Germinal center (tissue), 1 donor: ENCODE data around the gene OPCML.

Source experiments
- DNase-seq: peaks from one replicate; pipeline ENCODE4 v3.0.0; 2012; ENCODE audit warnings: mixed read lengths, low spot score

Gene OPCML

DNA sequence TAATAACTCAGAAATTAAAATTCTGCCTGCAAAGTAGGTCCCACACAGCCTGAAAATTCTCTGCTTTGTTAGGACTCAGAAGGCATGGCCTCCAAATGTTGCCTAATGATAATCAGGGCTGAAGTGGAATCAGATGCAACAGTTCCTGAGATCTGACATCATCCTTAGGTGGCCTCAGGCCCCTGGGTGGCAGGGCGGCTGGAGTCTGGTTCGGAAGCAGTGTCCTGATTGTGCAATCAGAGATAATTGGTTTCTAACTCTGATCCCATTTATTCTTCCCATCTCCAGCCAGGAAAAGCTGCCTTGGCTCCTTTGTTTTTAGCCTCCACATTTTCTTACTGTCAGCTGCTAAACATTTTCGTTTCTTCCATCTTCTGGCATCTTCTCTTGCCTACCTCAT is 399.3 kb downstream of the OPCML start:
- DNase-seq, result no peak

GRCh38 chr11:133127741-133128140 is 404.6 kb downstream of the OPCML start:
- DNase-seq, result no peak

DNA sequence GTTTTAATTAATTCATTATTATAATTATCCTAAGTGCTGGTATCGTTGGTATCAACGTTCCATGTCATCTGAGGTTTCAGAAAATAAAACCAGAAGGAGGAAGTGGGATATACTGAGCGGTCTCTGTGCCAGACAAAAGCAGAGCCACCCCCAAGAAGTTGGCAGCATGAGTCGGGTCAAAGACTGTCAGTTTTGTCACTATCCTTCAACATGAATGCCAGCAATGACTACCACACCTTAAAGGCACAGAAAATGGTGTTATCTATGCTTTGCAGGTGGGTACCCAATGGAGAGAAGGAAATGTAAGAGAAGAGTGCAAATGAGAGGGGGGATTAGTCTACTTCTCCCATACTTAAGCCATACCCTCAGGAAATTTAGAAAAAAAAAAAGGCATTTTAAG is 408.5 kb downstream of the OPCML start:
- DNase-seq, result no peak

GRCh38 chr11:133123366-133123765 is 408.9 kb downstream of the OPCML start:
- DNase-seq, result no peak

GRCh38 chr11:133122256-133122655 is 410.0 kb downstream of the OPCML start:
- no peak for DNase-seq

GRCh38 chr11:133118563-133119268 is 413.6 kb downstream of the OPCML start:
- DNase-seq, result no peak

GRCh38 chr11:133115099-133115498 is 417.2 kb downstream of the OPCML start:
- DNase-seq, result no peak

GRCh38 chr11:133107763-133108162 is 424.5 kb downstream of the OPCML start:
- no peak for DNase-seq

GRCh38 chr11:133107136-133107535 is 425.2 kb downstream of the OPCML start:
- DNase-seq, result no peak

GRCh38 chr11:133106417-133106816 is 425.9 kb downstream of the OPCML start:
- no peak for DNase-seq

GRCh38 chr11:133104009-133104744 is 428.1 kb downstream of the OPCML start:
- DNase-seq, result no peak

DNA sequence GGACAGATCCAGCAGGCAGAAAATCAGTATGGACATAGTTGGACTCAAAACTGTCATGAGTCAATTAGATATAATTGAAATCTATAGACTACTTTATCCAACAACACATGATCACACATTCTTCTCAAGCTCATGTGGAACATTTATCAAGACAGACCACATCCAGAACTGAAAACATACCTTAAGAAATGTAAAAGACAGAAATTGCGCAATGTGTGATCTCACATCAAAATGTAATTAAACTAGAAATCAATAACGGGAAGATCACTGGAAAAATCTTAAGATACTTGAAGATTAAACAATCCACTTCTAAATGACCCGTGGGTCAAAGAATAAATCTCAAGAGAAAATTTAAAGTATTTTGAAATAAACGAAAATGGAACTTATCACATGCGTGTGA is 435.3 kb downstream of the OPCML start:
- DNase-seq, result no peak

DNA sequence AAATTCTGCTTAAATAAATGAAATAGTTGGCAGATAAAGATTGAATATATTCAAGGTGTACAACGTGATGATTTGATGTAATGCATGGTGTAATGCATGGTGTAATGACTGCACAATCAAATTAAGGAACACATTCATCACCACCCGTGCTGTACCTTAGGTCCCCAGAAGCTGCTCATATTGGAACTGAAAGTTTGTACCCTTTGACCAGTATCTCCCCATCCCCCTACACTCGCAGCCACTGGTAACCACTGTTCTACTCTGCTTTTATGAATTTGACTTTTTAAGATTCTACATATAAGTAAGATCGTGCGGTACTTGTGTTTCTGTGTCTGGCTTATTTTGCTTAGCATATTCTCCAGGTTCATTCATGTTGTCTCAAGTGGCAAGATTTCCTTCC is 445.8 kb downstream of the OPCML start:
- DNase-seq, result no peak

- DNase-seq, result peak; percentile 80
These were observed 449.3 kb downstream of the OPCML start for GRCh38 chr11:133082841-133083488.

DNA sequence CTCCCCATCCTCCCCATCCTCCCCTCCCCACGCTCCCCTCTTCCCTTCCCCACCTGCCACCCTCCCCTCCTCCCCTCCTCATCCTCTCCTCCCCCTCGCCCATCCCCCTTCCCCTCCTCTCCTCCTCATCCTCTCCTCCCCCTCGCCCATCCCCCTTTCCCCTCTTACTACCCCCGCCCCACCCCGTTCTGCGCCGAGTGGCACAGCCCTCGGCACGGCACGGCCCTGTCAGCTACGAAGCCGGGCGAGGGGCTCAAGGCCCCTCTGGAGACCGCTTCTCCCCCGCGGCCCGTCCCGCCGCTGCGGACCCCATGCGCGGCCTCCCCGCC is 449.9 kb downstream of the OPCML start:
- DNase-seq, result no peak

DNA sequence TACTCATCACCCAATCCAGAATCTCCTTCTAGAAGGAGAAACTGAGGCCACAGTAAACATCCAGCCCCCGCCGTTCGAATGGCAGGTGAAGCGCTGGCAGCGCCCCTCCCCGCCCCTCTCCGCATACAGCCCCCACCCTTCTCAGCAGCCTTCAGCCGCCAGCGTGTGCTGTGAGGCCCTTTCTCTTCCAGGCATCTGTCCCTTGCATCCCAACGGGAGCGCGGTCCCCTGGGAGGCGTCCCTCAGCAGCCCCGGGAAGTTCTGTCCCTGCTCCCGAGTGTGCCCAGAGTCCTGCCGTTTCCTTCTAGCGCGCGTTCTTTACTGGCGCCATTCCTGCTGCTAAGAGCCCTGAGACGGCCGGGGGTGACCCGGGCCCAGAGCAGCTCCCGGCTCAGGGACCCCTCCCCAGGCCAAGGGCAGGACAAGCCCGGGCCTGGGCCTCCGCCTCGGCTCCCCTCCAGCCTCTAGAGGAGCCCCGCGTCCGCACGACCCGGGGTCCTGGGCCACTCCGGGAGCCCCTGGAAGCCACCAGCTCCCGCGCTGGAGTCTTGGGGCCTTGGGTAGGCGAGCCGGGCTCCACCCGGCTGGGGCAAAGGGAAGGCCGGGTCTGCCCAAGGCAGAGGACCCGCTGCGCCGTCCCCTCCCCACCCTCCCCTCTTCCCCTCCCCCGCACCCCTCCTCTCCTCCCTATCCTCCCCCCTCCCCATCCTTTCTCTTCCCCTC is 450.4 kb downstream of the OPCML start:
- DNase-seq, result no peak

DNA sequence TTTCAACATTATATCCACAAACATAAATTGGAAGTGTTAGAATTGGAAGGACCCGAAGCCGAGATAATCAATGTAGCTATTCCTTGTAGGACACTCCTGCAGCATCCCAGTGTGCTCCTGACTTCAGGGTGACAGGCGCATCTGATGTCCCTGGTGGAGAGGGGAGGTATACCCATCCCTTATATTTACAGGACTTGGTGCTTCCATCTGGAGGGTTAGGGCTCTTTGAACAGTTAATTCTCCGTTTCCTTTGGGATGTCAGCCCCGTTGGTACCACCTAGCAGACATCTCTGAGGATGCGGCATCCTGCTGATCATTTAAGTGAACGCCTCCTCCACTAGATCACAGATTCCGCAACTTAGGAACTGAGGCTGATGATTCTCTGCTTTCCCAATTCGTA is 451.3 kb downstream of the OPCML start:
- DNase-seq, result no peak

DNA sequence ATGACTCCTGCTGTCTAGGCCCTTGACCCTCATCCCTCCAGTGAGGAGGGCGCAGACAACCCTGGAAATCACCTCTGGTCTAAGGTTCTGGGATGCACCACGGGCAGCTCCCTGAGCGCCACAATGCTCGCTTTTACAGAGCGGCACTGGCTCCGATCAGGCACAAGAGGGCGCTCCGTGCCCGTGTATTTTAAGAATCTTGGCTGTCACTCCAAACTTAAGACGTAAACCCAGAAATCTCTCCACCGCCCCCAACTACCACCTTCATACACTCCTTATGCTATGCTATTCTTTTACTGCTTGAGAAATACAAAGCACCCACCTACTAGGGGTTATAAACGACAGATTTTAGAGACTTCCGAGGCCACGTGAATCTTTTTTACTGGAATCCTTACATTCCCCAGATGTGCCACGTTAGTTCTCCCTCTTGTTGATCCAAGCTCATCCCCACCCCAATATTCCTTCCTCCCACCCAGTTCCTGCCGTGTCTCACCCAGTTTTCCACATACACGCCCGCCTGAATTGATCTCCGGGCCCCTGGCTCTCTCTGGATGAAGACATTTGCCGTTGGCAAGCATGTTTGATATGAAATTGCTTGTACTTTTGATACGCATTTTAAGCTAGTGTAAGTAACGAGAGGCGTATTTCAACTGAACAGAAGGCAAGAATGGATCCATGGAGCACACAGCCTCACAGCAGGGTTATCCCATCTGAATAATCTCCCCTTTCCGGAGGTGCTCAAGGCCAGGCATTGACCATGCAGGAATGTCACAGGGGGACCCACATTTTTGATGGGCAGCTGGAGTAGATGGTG is 453.5 kb downstream of the OPCML start:
- peak; percentile 40 for DNase-seq

- no peak for DNase-seq
These were observed 454.3 kb downstream of the OPCML start for GRCh38 chr11:133078012-133078411.

GRCh38 chr11:133075351-133075750 is 456.9 kb downstream of the OPCML start:
- DNase-seq, result no peak

DNA sequence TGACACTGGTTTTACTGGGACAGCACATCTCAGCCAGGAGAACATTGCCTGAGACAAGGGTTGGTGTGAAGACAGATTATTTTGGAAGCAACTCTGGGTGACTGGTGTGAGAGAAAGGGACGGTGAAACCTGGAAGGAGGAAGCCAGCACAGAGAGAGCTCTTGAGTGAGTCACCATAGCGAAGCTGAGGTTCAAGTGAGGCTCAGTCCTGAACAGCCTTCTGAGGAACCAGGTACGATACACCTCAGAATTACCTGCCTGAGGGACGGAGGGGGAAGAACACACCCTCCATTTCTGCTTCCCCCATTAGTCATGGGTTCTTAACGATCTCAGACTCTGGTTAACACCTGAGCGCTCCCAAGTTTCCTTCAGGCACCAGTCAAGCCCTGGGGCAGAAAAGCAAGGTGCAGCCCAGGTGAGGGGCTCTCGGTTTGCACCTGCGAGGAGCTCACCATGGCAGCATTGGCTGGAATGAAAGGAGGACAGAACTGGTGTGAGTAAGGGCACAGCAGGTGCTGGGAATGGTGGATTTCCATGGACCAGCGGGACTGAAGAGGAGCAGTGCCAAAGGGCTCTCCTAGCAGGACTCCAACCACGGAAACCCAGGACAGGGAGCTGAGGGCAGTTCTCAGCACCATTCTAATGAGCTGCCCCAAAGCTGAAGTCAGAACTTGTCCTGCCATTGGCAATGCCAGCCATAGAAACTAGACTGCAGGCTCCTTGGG is 459.3 kb downstream of the OPCML start:
- DNase-seq, result no peak
